UCSD-AML1 (cell line): ENCODE results near the gene BTN1A1.
"Not testable (repeated sequence)": the region's sequence is repeated elsewhere in the genome, so short reads cannot be mapped to it uniquely, and the experiment has no call there.

ENCODE experiments used
- DNase-seq: peaks from one replicate; lab custom pipeline; 2025; ENCODE audit not compliant: unreplicated experiment; lab: John Stamatoyannopoulos, UW

BTN1A1 gene

DNA sequence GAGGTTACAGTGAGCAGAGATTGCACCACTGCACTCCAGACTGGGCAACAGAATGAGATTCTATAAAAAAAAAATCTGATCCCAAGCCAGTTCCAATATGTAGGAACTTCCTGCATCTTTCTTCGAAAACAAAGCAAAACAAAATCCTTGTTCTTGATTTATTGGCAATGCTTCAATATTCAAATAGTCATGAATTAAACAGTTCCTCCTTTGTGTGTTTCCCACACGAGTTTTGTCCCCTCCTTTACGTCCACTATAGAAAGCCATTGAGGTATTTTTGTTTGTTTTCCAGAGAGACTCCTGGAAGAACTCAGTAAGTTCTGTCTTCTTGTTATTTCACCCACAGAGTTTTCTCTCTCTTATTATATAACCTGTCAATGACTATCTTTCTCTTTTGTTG, 7.6 kb downstream of the BTN1A1 start:
- no peak for DNase-seq

DNA sequence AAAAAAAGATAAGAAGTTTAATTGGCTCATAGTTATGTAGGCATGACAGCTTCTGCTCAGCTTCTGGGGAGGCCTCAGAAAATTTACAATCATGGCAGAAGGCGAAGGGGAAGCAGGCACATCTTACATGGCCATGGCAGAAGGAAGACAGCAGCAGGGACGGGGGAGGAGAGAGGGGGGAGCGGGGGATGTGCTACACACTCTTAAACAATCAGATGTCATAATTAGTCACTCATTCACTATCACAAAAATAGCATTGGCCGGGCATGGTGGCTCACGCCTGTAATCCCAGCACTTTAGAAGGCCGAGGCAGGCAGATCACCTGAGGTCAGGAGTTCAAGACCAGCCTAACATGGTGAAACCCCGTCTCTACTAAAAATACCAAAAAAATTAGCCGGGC, 10.9 kb downstream of the BTN1A1 start:
- DNase-seq: not testable (repeated sequence)

DNA sequence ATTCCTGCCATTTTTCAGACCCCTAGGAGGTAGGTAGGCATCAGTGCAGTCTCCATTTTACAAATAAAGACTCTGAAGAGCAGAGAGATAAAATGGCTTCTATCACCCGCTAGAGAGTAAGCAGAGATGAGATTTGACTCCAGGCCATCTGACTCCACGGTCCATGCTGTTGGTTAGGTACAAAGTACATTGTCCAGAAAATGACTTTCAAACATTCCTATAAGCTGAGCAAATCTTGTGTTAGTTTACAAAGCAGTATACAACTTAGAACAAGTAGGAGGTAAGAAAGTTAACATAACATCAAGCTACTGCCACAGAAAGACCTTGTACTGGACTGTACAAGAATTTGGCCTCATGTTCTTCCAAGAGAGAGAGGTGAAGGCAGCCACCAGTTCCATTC, 14.9 kb downstream of the BTN1A1 start:
- DNase-seq: no peak

DNA sequence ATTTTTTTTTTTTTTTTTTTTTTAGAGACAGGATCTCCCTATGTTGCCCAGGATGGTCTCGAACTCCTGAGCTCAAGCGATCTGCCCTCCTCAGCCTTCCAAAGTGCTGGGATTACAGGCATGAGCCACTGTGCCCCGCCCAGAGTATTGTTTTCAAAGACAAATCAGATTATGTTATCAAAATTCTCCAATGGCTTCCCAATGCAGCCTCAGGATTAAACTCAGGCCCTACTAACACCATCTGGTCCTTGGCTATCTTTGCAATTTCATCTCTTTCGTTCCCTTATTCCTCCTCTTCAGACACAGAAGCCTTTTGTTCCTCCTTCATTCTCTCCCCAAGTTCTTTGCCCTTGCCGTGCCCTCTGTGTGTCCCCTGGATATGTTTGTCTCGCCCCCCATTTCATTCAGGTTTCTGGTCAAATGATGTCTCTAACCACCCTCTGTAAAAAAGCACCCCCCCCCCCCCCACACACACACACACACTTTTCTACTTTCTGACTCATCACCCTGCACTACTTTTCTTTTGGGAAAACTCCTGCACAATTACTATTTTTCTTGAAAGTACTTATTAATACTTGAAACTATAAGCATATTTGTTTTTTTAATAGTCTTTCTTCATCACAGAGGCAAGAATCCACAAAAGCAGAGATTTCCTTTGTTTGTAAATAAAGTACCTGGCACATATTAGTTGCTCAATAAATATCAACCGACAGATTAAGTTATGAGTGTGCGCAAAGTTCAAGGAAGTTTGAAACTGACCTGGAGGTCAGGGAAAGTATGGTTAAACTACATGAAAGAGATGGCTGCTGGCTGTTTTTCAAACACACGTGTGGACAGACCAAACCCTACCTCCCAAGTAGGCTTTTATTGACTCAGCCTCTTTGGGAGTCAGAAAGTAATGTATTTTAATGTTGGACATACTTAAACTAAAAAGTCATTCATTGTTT, 16.7 kb downstream of the BTN1A1 start:
- no peak for DNase-seq

DNA sequence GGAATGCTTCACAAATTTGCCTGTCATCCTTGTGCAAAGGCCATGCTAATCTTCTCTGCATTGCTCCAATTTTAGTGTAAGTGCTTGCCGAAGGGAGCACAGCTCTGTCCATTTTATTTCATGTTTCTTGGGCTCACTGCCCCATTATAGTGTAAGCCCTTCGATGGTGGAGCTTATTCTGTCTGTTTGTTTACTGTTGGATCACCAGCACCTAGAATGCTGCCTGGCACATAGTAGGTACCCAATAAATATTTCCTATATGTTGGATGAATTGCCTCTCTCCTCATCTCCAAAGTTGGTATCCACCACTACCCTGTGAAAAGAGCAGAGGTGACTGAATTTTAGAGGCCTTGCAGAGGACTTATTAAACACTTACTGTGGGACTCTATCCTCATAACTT, 19.3 kb downstream of the BTN1A1 start:
- DNase-seq: no peak

DNA sequence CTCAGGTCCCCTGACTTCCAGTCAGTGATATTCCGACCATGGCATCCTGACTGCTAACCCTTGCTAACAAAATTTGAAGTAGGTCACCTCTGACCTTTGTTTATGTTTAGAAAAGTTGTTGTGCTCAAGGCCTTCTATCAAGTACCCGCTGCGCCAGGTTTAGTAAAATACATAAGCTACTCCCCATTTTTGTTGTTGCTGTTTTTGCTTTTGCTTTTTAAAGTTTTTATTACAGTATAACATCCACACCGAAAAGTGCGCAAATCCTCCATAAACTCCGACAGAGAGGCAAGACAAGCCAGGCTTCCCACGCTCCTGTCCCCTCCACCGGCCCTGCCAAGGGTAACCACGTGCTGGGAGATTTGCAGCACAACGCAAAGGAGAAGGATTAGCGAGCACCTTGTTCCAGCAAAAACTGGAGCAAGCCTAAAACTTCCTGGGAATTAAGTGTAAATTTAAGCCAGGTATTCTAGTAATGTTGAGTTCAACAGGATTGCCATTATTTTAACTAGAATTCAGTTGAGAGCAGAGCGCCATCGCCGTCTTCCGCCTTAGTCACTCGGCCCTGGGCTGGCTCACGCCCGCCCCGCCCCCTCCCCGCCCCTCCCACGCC, 20.2 kb downstream of the BTN1A1 start:
- no peak for DNase-seq

DNA sequence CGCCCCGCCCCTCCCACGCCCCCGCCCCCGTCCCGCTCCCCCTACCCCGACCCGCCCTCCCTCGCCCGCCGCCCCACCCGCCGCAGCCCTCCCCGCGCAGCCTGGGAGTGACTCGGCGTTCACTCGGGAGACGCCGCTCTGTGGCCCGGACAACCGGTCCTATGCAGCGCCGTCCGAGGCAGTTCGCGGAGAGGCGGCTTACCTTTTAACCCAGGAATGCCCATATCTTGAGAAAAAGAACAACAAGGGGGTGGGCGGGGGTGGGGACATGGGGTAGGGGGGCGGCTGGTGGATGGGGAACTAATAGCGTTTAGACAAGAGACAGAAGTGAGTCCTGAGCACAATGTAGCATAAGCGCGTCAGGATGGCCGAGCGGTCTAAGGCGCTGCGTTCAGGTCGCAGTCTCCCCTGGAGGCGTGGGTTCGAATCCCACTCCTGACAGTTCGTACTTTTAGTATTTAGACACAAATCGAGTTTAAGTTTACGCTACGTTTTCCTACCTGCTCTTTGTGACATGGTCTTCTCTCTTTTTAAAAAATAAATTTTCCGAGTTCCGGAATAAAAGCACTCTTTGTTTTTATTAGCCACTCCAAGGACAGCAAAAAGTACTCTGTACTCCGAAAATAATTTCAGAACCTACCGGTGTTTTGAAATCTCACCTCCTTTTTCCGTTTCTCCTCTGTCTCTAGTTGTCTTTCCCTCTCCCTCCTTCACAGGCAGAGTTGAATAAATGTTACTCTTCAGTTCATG, 20.9 kb downstream of the BTN1A1 start:
- peak; percentile 89 for DNase-seq

DNA sequence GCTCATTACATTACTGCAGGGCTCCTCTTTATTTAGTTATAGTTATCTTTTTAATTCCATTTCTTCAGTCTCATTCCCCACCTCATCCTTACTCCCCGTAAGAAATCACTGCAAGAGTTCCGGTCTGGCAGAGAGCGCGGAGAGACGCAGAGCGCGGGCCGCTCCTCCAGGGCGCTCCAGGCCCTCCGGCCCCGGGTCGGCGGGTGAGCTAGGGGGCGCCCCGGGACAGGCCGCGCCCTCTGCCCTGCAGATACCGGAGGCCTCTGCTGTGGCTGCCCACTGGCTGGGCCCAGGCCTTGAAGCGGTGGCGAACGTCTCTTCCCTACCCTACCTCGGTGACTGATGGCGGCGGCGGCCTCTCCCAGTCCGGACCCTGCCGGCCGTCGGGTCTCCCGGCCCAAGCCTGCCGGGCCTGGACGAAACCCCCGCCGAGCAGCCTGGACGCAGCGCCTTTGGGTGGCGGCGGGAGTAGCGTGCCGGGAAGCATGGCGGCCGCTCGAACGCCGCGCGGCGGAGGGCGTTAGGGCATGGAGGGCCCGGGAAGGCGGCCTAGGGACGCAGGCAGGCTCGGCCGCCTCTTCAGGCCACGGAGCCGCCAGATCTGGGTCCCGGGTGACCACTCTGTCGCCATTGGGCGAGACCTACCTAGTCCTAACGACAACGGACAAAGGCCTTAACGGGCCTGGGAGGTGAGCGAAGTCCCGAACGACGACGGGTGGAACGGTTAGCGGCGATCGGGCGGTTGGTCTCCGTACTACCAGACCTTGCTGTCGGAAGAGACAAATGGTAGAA, 21.7 kb downstream of the BTN1A1 start:
- DNase-seq: peak; percentile 74

DNA sequence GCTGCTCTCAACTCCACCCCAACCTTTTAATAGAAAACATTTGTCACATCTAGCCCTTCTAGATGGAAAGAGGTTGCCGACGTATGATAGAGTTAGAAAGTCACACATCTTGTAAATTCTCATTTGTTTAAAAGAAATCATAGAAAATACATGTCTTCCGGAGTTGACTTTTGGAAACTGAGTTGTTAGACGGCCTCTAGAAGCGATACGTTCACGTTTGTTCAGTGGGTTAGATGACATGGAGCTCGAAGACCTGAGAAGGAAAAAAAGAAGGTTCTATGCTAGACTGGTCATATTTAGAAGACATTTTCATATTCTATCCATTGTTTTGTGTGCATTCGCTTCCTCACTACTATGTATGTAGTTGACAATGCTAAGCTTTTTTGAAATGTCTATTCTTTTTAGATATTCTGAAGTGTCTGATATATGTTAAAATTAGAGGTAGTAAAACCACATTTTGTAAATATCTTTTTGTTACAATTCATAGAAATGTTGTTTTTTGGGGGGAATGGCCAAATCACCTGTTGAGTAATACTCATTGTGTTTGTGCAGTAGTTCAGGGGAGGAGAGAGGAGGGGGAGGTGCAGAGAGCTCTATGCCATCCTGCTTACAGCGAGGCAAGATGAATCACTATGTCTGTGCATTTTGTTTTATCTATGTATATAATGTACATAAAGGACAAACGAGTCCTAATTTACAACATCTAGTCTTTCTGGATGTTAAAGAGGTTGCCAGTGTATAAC, 22.6 kb downstream of the BTN1A1 start:
- DNase-seq: not testable (repeated sequence)

DNA sequence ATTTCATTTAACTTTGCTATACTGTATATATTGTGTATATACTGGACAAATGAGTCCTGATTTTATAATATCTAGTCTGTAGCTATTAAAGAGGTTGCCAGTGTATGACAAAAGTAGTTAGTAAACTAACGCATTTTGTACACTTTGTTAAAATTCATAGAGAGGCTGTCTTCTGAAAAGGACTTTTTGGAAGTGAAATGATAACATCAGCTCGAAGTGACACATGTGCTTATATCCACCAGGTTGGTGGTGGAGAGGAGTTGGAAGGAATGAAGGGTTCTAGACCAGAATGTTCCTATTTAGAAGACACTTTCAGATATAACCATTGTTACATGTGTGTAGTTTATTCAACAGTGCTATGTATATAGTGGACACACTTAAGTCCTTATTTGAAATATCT, 24.2 kb downstream of the BTN1A1 start:
- DNase-seq: not testable (repeated sequence)

DNA sequence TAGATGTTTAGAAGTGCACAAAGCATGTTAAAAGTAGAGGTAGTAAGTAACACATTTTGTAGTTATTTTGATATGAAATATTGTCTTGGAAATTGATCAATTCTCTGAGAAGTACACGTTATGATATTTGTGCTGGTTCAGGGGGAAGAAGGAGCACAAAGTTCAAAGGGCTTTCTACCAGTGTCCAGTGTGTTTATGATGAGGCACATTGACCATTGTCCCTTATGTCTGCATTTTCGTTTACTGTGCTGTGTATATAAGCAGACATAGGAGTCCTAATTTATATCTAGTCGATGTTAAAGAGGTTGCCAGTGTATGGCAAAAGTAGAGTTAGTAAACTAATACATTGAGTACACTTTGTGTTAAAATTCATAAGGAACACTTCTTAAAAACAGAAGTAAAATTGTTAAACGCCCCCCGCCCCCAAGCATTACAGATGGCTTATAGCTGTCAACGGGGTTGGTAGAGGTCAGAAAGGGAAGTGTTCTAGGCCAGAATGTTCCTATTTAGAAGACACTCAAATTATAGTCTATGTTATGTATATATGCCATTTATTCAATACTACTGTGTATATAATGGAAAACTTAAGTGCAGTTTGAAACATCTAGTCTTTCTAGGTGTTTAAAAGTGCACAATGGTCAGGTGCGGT, 24.7 kb downstream of the BTN1A1 start:
- no peak for DNase-seq

DNA sequence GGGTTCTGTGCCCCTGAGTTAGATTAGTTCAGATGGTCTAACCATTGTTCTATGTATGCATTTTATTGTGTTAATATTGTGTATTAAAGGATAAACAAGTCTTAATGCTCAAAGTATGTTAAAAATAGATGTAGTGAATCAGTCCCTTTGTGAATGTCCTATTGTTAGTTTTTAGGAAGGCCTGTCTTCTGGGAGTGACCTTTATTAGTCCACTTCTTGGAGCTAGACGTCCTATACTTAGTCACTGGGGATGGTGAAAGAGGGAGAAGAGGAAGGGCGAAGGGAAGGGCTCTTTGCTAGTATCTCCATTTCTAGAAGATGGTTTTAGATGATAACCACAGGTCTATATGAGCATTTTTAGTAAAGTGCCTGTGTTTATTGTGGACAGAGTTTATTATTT, 25.7 kb downstream of the BTN1A1 start:
- DNase-seq: no peak

DNA sequence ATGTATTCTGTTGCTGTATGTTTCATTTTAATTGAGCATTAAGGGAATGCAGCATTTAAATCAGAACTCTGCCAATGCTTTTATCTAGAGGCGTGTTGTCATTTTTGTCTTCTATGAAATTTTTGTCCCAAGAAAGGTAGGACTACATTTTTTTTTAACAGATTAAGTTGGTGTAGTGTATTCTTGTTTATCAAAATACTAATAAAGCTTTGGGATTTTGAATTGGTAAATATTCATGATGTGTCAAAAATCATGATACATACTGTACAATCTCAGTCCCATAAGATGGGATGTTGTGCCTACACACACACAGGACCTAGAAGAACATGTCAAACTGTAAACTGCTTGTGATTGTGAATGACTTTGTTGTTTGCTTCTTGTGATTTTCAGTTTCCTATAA, 26.8 kb downstream of the BTN1A1 start:
- no peak for DNase-seq

DNA sequence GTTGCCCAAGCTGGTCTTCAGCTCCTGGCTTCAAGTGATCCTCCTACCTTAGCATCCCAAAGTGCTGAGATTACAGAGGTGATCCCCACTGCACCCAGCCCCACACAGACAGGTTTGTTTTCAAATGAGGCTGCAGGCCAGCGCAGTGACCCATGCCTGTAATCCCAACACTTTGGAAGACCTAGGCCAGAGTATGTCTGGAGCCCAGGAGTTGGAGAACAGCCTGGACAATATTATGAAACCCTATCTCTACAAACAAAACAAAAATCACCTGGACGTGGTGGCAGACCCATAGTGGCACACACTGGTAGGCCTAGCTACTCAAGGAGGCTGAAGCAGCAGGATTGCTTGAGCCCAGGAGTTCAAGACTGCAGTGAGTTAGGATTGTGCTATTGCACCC, 30.1 kb downstream of the BTN1A1 start:
- DNase-seq: no peak

DNA sequence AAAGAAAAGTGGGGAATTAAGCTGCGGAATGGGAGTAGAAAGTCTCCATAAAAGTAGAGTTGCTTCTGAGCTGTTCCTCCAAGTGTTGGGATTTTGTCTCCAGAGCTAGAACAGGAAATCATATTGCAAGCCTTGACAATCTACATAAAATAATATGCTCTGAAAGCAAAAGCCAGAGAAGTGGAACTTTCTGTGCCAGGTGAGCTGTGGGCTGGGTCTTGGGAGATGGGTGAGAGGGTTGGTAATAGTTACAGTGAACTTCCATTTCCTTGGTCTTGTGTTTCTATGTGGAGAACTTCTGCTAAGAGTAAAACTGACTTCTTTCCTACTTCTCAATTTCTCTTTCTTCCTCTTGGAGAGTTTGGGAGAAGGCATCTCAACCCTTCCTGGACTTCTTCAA, 31.8 kb downstream of the BTN1A1 start:
- no peak for DNase-seq

DNA sequence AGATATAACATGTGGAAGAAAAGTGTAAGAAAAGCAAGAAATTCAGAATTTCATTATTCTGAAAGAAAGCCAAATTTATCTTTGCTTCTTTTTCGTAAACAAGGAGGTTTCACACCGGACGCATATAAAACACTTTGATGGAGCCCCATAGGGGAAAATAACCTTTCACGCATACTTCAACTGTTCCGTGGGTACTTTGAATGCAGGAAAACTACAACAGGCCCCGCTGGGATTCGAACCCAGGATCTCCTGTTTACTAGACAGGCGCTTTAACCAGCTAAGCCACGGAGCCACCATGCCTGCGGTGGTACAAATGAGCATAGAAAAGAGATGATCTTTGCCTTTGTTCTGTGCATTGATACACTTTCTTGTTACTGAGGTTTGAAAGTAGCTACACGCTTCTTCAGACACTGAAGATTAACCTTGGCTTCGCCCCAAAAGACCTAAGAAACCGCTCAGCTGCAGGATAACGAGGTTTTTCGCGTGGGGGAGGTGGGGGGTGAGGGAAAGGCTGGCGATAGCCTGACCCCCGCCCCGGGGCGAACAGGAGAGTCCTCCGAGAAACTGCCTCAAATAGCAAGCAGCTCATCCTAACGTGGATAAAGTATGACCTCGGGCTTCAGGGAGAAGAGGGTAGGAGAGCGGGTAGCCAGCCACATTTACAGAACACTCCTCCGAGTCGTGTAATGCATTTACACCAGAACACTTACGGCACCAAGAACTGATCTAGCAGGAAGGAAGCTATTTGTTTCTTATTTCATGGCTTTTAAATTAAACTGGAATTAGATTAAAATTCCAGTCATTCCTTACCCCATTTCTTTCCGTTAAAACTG, 32.8 kb downstream of the BTN1A1 start:
- peak; percentile 89 for DNase-seq

DNA sequence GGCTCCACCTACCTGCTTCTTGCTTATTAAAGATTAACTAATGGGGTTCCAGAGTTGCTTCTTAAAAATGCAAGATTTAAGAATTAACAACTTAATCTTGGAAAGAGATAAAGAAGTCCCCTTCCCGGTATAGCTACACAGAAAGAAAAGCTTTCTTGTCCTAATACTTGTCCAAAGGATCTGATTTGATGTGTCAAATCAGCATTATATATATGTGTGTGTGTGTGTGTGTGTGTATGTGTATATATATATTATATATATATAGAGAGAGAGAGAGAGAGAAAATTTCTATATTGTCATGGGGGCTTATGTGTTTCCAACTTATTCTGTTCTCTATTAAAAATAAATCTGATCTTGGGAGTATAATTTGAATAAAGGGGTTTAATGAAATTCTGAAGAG, 33.4 kb downstream of the BTN1A1 start:
- no peak for DNase-seq

DNA sequence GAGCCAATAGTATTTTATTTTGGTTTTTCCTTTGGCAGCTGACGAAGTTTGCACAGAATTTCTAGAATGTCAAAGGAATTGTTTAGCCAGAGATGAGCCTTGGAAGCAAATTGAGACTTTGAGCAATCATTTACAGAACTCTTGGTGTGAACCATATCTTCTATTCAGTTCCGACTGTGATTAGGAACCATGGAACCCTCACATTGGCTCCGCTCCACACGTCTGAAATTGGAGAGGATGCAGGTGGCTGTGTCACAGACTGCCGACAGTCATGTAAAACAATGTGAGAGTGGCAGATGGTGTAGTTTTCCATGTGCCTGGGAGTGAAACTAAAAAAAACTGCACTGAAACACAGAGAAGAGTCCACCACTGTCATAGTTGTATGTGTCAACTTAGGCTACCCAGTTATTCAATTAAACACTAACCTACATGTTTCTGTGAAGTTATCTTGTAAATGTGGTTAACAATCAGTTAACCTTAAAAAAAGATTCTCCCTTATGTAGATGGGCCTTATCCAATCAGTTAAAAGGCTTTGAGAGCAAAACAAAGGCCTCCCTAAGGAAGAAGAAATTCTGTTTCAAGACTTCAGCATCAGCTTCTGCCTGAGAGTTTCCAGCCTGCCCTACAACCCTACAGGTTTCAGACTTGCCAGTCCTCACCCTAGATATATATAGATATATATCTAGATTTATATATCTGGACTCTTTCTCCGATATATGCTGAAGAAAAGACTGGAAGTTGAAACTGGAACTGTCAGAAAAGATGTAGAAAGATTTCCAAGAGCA, 34.8 kb downstream of the BTN1A1 start:
- DNase-seq: no peak
